SKM-1 (cell line): ENCODE data around the gene ZNHIT1.

Experiments used
- DNase-seq: peaks from one replicate; lab custom pipeline; 2025; ENCODE audit not compliant: unreplicated experiment; lab: John Stamatoyannopoulos, UW

ZNHIT1 gene

GRCh38 chr7:101217388-101218235 lies at the start of gene ZNHIT1, which contains the start of gene PLOD3:
TSS of gene ZNHIT1 (plus strand) at chr7:101218165. CDS start at chr7:101218196, 31 bp downstream.
TSS of gene PLOD3 (minus strand) at chr7:101217581. CDS start at chr7:101217274, 307 bp downstream.
- DNase-seq, result peak; percentile 99

GRCh38 chr7:101168412-101169049 lies 49.4 kb upstream of the ZNHIT1 start:
- DNase-seq, result no peak

GRCh38 chr7:101169110-101169837 lies 48.7 kb upstream of the ZNHIT1 start:
- DNase-seq, result no peak

GRCh38 chr7:101169838-101170551 lies 48.0 kb upstream of the ZNHIT1 start:
- peak; percentile 52 for DNase-seq

- no peak for DNase-seq
These were observed 47.1 kb upstream of the ZNHIT1 start for GRCh38 chr7:101170617-101171441.

- no peak for DNase-seq
These were observed 46.5 kb upstream of the ZNHIT1 start for GRCh38 chr7:101171442-101171837.

GRCh38 chr7:101172005-101172853 lies 45.7 kb upstream of the ZNHIT1 start:
- DNase-seq, result no peak

GRCh38 chr7:101172854-101173751 lies 44.9 kb upstream of the ZNHIT1 start:
- DNase-seq, result no peak

- DNase-seq, result no peak
These were observed 44.2 kb upstream of the ZNHIT1 start for GRCh38 chr7:101173752-101174244.

GRCh38 chr7:101174322-101174854 lies 43.6 kb upstream of the ZNHIT1 start:
- no peak for DNase-seq

- DNase-seq, result no peak
These were observed 42.3 kb upstream of the ZNHIT1 start for GRCh38 chr7:101175664-101176063.

GRCh38 chr7:101177644-101178043 lies 40.3 kb upstream of the ZNHIT1 start:
- DNase-seq, result no peak

- DNase-seq, result no peak
These were observed 38.8 kb upstream of the ZNHIT1 start for GRCh38 chr7:101179117-101179516.

GRCh38 chr7:101179713-101180112 lies 38.3 kb upstream of the ZNHIT1 start:
- DNase-seq, result no peak

GRCh38 chr7:101180130-101180755 lies 37.7 kb upstream of the ZNHIT1 start, which contains the start of gene NAT16:
TSS of gene NAT16 (minus strand) at chr7:101180293. CDS start at chr7:101174807, 5,486 bp downstream.
- DNase-seq, result no peak

- DNase-seq, result no peak
These were observed 32.6 kb upstream of the ZNHIT1 start for GRCh38 chr7:101185258-101185839.

GRCh38 chr7:101186194-101186593 lies 31.8 kb upstream of the ZNHIT1 start:
- DNase-seq, result no peak
